AG04450 (cell line): ENCODE results near the gene CFAP45. TPM values are rescaled to one million over a fixed set of nuclear protein-coding genes. Genes with fewer than 3 reads are reported as not detected.

Source experiments
- CTCF ChIA-PET: fragments of 300-600, 350-600 bp; formaldehyde crosslinking; extraction: SDS; loops from one replicate; lab custom pipeline; 2022; ENCODE audit warnings: antibody characterized with exemption, inconsistent platforms; lab: Charles Lee
- POLR2A ChIA-PET: fragments of 350-600 bp; formaldehyde crosslinking; extraction: SDS; loops from one replicate; lab custom pipeline; 2021; ENCODE audit warnings: antibody characterized with exemption, inconsistent platforms; lab: Yijun Ruan, JAX
- DNase-seq: peaks from one replicate; pipeline ENCODE4 v3.0.0-alpha.2; 2011; ENCODE audit warnings: low read depth, low spot score
- H3K27ac ChIP-seq: one replicate; pipeline ENCODE4 v1.5.1; 2012; ENCODE audit warnings: low read depth, low read length, control low read depth
- H3K27me3 ChIP-seq: one replicate; pipeline ENCODE4 v1.6.0; 2012; ENCODE audit warnings: low read length; ENCODE audit not compliant: control insufficient read depth, insufficient read depth
- H3K4me3 ChIP-seq: 2 replicates; pipeline ENCODE4 v1.5.1; 2011; ENCODE audit warnings: mild to moderate bottlenecking, low read depth, low read length, control low read depth
- H3K9me3 ChIP-seq: 2 replicates; pipeline ENCODE4 v1.5.1; 2012; ENCODE audit warnings: low read length; ENCODE audit not compliant: control insufficient read depth, insufficient read depth
- polyA plus RNA-seq: library from polyadenylated mRNA; depleted of rRNA; stranded (reverse); fragments of >200 nt; gene quantifications from 2 replicates; pipeline ENCODE4 v1.2.3, GENCODE V29; 2011
- TF ChIP-seq, protein P1 (sequence below): IDR thresholded peaks from 2 replicates; pipeline ENCODE4 v1.5.1; 2011; ENCODE audit warnings: low read depth, low read length, control low read depth, inconsistent platforms

Gene CFAP45
- polyA plus RNA-seq, 1 experiment, result 0.29 TPM

DNA sequence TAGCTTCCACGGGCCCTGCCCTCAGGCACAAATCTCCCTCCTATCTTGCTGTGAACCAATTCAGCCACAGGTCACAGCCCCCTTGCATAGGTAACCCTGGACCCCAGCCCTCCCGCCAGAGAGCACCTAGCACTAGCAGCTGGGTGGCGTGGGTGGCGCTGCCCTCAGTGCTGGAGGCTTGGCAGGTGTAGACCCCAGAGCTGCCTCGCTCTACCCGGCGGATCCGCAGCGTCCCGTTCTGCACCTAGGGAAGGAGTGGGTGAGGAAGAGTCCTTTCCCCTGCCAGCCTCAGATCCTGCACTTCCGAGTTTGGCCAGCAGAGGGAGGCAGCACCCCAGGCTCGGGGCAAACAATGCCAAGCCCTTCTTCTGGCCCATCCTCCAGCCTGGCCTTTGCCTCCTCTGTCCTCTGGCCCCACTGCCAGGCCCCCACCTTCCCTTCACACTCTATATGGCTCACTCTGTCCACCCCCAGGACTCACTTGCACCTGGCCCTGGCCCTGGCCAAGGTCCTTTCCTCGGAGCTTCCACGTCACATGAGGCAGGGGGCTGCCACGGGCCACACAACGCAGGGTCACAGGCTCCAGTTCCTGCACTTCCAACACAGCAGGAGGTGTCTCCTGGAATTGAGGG is 36.4 kb upstream of the CFAP45 start:
- DNase-seq, result no peak
- Histone ChIP-seq H3K4me3 (no peak overlapping the region), H3K27me3 (peaks cover 21% of the 10 kb centered on the region), H3K27ac (no peak overlapping the region), H3K9me3 (no peaks in the 10 kb centered on the region)
- CTCF ChIA-PET, result interaction anchor here (0.6 to 13.3 kb wide), 11 partner anchors 9 to 259 kb away, joined by 3 to 380 read pairs (median 3); partner anchors contain the start of gene IGSF9
- POLR2A ChIA-PET, result no interaction called here
- TF ChIP-seq, protein P1, sequence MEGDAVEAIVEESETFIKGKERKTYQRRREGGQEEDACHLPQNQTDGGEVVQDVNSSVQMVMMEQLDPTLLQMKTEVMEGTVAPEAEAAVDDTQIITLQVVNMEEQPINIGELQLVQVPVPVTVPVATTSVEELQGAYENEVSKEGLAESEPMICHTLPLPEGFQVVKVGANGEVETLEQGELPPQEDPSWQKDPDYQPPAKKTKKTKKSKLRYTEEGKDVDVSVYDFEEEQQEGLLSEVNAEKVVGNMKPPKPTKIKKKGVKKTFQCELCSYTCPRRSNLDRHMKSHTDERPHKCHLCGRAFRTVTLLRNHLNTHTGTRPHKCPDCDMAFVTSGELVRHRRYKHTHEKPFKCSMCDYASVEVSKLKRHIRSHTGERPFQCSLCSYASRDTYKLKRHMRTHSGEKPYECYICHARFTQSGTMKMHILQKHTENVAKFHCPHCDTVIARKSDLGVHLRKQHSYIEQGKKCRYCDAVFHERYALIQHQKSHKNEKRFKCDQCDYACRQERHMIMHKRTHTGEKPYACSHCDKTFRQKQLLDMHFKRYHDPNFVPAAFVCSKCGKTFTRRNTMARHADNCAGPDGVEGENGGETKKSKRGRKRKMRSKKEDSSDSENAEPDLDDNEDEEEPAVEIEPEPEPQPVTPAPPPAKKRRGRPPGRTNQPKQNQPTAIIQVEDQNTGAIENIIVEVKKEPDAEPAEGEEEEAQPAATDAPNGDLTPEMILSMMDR, result peak; percentile 97

DNA sequence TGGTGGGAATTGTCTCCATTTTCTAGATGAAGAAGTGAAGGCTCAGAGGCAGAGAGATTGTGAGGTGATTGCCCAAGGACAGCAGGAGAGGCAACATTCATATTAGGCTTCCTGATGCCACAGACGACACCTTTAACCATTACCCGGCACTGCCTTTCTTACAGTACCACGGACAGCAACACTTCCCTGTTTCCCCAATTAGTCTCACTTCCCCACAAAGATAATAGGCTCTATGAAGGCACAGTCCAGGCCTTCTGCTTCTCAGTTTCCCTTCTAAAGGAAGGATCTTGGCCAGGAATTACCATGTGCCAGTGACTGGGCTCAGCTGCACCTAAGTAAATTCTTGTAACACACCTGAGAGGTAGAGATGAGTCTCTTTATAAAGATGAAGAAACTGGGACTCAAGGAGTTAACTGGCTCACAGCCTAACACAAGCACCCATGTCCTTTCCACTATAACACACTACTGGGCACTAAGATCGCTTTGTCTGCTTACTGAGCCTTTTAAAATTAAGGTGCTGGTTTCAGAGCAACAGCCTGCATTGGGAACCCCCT is 35.8 kb upstream of the CFAP45 start:
- Histone ChIP-seq H3K27ac (no peak overlapping the region), H3K27me3 (peaks cover 16% of the 10 kb centered on the region), H3K9me3 (no peaks in the 10 kb centered on the region), H3K4me3 (no peak overlapping the region)
- no peak for DNase-seq
- ChIA-PET POLR2A (no interaction called here), CTCF (interaction anchor here (0.6 to 13.3 kb wide), 8 partner anchors 8 to 260 kb away, joined by 3 to 380 read pairs (median 3); no protein-coding TSS in a partner anchor)
- TF ChIP-seq, protein P1, result no peak

DNA sequence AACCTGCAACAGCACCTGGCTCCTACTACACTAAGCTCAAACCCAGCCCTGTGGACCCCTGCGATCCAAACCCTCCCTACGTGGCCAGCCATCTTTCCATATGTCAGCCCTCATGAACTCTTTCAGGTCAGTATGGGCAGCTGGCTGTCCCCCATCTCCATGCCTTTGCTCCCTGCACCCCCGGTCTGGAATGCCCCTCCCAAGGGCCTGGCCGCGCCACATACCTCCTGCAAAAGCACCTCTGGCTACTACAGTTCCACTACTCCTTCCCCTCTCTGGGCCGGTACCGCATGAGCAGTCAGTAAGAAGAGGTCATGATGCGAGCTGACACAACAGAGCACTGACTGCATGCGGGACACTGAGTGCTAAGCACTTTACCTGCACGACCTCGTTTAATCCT is 35.3 kb upstream of the CFAP45 start:
- ChIA-PET POLR2A (no interaction called here), CTCF (interaction anchor here (0.9 to 13.3 kb wide), 6 partner anchors 7 to 81 kb away, joined by 3 to 380 read pairs (median 4); no protein-coding TSS in a partner anchor)
- TF ChIP-seq, protein P1, result no peak
- Histone ChIP-seq H3K27me3 (peaks cover 14% of the 10 kb centered on the region), H3K4me3 (no peak overlapping the region), H3K9me3 (no peaks in the 10 kb centered on the region), H3K27ac (no peak overlapping the region)
- no peak for DNase-seq

DNA sequence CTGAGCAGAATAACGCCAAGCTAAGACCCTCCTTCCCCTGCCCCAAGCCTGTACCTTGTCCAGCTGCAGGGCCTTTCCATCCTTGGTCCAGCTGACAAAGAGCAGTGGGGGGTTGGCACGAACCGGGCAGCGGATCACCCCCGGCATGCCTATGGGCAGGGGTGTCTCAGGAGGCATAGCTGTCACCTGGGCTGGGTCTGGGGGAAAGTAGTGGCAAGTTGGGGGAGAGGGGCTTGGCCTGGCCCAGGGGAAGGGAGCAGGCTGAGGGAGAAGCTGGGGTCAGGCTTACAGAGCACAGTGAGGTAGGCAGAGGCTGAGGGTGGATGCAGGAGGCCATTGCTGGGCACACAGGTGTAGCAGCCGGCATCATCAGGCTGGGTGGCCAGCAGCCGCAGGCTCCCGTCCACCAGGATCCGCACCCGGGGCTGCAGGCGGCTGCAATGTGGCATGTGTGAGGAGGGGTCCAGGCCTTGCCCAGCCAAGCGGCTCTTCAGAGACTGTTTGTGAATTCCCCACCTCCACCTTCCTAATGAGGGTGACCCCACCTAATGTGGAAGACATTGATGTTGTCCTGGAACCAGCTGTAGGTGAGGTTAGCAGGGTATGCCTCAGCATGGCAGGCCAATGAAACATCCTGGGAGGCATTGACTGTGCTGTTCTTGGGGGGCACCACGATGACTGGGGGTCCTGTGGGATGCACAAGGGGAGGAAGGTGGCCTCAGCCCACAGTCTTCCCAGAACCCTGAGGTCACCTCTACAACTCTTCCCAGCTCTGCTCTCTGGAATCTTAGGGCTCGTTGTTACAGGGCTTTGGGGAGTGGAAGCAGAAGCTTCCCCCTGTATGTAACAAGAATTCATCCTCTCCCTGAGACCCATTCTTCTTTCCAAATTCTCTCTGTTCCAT is 34.4 kb upstream of the CFAP45 start:
- H3K9me3 ChIP-seq, result no peaks in the 10 kb centered on the region
- DNase-seq, result no peak
- H3K27me3 ChIP-seq, result peaks cover 14% of the 10 kb centered on the region
- ChIA-PET CTCF (interaction anchor here (0.9 to 13.3 kb wide), 4 partner anchors 14 to 82 kb away, joined by 3 to 380 read pairs (median 4); no protein-coding TSS in a partner anchor), POLR2A (no interaction called here)
- TF ChIP-seq, protein P1, result no peak
- H3K4me3 ChIP-seq, result no peak overlapping the region
- H3K27ac ChIP-seq, result no peak overlapping the region
